ENCODE measurements around the gene COPS7A. TPM values are rescaled to one million over a fixed set of nuclear protein-coding genes. Genes with fewer than 3 reads are reported as not detected.
A peak's percentile ranks its signal among the peaks of the same experiment; 100 is the strongest.

COPS7A gene
- total and polyA plus RNA-seq, 9 of the 15 experiments (the other 6 are each of a cell fraction or from before 2014, with no cell fraction given), result 12.7 to 36.0 (median 24.3) TPM

- ATAC-seq, result peak; percentile 88
- Histone ChIP-seq H3K4me3 (no peak overlapping the region), H3K4me2 (ENCODE audit: insufficient read depth, low read length) (no peak overlapping the region), H3K4me1 (replicated peaks in 1 of 2; ENCODE audit: control insufficient read depth in 2 of 2, insufficient read depth in 2 of 2, low read length in 2 of 2) (peaks cover 0 to 30% of the 10 kb centered on the region in 2 experiments; a peak in 2 of 5 replicates), H3K9me3 (replicated peaks; ENCODE audit: control insufficient read depth, insufficient read depth, low read depth, low read length) (no peaks in the 10 kb centered on the region), H2AFZ (ENCODE audit: low read depth, low read length) (no peak overlapping the region), H3K9ac (ENCODE audit: insufficient read depth in 1 of 2, low read depth in 2 of 2, low read length in 2 of 2) (no peak overlapping the region), H3K27me3 (ENCODE audit: control insufficient read depth in 2 of 2, insufficient read depth in 2 of 2, low read length in 2 of 2) (peaks cover 11 to 27% of the 10 kb centered on the region in 2 experiments; a peak in 4 of 5 replicates), H3K9me1 (ENCODE audit: control insufficient read depth, insufficient read depth, low read length) (no peaks in the 10 kb centered on the region), H4K20me1 (replicated peaks; ENCODE audit: control insufficient read depth, insufficient read depth, low read length) (no peaks in the 10 kb centered on the region), H3K79me2 (ENCODE audit: control insufficient read depth, insufficient read depth, low read length) (no peaks in the 10 kb centered on the region), H3K36me3 (ENCODE audit: control insufficient read depth, insufficient read depth, low read length) (no peaks in the 10 kb centered on the region), H3K27ac (ENCODE audit: extremely low read depth, low read depth, low read length) (no peak overlapping the region)
- intact Hi-C loops (cut with micrococcal nuclease) (no loop called here), in situ Hi-C loops (cut with MboI) (no loop called here)
- WGBS (ENCODE audit: insufficient coverage, low coverage, missing lambda C conversion rate), result 13% methylated on average over 4 of the region's 17 CpGs
- peak; percentile 40 to 64 (median 54) for DNase-seq (ENCODE audit: extremely low read depth in 1 of 4, low spot score in 3 of 4)
- POLR2A ChIA-PET, result interaction anchor here (0.5 to 2.8 kb wide), 4 partner anchors 8 to 375 kb away, joined by 3 to 11 read pairs (median 3); partner anchors contain the start of gene ZNF384
- BruUV-seq (replicated peaks), result no TSS peak
- peak; percentile 79 for FAIRE-seq
- CTCF ChIA-PET (ENCODE audit: low intra/inter-chr PET ratio), result interaction anchor here (0.9 to 1.4 kb wide), 2 partner anchors 81 to 134 kb away, joined by 3 to 5 read pairs; no protein-coding TSS in a partner anchor
- TF ChIP-seq NKRF (IDR thresholded peaks at IDR 0.05; ENCODE audit: borderline replicate concordance) (no peak), ZNF274 (IDR thresholded peaks at IDR 0.05; ENCODE audit: borderline replicate concordance, low read depth, low read length) (no peak), MAFK (IDR thresholded peaks at IDR 0.05; ENCODE audit: low read length) (no peak), CTBP1 (IDR thresholded peaks at IDR 0.05; ENCODE audit: borderline replicate concordance) (0 out of 2 replicates have a peak, but pooled peaks have one; percentile 17), KDM4B (IDR thresholded peaks at IDR 0.05; ENCODE audit: borderline replicate concordance in 2 of 2, low read depth in 1 of 2) (no peak), ARNT (IDR thresholded peaks at IDR 0.05) (no peak), SETDB1 (IDR thresholded peaks at IDR 0.05; ENCODE audit: low read length) (no peak), STAG1 (CRISPR knock-in tag; IDR thresholded peaks at IDR 0.05; ENCODE audit: borderline replicate concordance) (peak; percentile 53; the same call in 1 of the 2 replicates), RBM15 (IDR thresholded peaks at IDR 0.05; ENCODE audit: insufficient read depth, low read length) (no peak), MCM3 (IDR thresholded peaks at IDR 0.05) (no peak), E2F8 (IDR thresholded peaks at IDR 0.05; ENCODE audit: low read depth, partially characterized antibody) (no peak), KLF10 (CRISPR knock-in tag; IDR thresholded peaks at IDR 0.05) (no peak), ZNF639 (CRISPR knock-in tag; conservative IDR thresholded peaks at IDR 0.05 in 1 of 2, IDR thresholded peaks at IDR 0.05 in 1 of 2) (no peak), SREBF1 (IDR thresholded peaks at IDR 0.05; ENCODE audit: borderline replicate concordance, low read depth, low read length) (no peak), POU5F1 (IDR thresholded peaks at IDR 0.05; ENCODE audit: borderline replicate concordance, low read depth, low read length, partially characterized antibody) (no peak)
Measured at GRCh38 chr12:6697584-6698351, 26.1 kb upstream of the COPS7A start.

All from K562 (cell line).